DMS114 treated with DMSO at 0.1 percent for 48 hours (cell line): ENCODE data around the gene NUDT14.

Experiments used
- DNase-seq: peaks from one replicate; lab custom pipeline; 2025; ENCODE audit not compliant: unreplicated experiment; lab: John Stamatoyannopoulos, UW

Gene NUDT14

DNA sequence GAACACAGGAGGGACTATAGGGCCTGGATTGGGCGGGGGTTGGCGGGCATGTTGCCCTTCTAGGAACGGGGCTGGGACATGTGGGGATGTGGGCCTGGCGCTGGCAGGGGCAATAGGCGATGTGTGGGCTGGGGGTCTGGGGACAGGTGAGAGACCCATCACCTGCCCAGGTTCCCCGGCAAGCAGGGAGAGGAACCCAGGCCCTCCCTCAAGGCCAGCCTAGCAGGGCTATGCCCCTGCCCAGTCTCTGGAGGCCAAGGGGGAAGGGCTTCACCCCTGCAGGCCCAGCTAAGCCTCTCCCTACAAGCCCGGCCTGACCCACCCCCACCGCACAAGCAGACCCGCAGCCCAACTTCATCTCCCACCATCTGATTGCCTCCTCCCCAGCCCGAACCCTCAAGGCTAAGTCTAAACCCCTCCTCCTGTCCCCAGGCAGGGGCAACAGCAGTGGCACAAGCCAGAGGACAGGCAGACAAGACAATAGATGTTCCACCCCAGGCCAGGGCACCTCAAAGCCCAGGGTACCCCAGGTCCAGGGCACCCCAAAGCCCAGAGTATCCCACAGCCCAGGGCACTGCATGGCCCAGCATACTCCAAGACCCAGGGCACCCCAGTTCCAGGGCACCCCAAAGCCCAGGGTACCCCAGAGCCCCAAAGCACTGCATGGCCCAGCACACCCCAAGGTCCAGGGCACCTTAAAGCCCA, 19.0 kb downstream of the NUDT14 start:
- DNase-seq, result no peak

DNA sequence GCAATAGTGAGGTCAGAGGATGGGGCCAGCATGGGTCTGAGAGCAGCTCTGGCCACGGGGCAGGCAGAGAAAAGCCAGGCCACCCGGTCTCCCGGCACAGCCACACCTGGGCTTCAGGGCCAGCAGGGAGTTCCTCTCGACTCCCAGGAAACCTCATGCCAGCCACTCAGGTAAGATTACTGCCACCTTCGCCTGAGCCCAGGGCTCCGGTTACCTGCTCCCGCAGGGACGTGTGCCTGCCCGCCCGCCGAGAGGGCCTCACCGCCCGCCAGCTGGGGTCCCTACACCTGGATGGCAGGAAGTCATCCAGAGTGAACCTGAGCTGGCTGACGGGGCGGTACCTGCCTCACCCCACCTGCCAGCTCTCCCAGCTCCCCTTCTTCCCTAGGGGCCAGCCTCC, 19.8 kb downstream of the NUDT14 start:
- no peak for DNase-seq

DNA sequence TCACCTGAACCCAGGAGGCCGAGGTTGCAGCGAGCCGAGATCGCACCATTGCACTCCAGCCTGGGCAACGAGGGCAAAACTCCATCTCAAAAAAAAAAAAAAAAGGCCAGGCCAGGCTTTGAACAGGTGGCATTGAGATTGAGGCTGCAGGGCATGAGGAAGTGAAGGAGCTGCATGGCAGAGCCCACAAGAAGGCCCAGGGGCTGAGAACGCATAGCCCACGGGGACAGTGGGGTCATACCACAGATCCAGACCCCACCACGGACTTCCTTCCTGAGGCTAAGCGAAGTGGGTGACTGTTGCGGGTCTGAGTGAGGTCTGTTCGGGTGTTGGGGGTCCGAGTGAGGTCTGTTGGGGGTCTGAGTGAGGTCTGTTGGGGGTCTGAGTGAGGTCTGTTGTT, 20.3 kb downstream of the NUDT14 start:
- DNase-seq, result no peak

DNA sequence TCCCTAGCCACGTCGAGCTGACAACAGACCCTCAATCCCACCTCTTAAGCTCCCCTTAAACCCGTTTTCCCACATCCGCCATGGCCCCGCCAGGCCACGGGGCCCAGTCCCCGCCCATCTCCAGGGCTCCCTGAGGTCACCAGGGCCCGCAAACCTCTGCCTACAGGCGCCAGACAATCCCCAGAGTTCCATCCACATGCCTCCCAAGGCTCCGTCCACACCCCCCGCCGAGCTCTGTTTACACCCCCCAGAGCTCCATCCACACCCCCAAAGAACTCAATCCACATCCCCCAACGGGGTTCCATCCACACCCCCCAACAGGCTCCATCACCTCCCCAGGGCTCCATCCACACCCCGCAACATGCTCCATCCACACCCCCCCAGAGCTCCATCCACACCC, 21.8 kb downstream of the NUDT14 start:
- no peak for DNase-seq

DNA sequence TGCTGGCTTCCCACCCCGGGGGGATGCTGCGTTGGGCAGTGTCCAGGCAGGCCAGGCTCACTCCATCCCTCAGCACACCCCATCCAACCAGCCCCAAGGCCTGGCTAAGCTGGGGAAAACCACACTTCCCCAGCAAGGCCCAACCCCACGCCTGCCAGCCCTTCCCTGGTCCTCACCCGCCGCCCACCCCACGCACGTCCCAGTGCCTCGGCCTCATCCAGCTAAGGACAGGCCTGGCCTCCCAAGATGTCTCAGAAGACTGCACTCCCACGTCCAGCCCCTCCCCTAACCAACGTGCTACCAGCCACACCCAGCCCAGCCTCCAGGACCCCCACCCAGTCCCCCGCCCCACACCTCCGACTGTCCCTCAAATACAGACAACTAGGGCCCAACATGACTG, 22.3 kb downstream of the NUDT14 start:
- DNase-seq, result no peak

DNA sequence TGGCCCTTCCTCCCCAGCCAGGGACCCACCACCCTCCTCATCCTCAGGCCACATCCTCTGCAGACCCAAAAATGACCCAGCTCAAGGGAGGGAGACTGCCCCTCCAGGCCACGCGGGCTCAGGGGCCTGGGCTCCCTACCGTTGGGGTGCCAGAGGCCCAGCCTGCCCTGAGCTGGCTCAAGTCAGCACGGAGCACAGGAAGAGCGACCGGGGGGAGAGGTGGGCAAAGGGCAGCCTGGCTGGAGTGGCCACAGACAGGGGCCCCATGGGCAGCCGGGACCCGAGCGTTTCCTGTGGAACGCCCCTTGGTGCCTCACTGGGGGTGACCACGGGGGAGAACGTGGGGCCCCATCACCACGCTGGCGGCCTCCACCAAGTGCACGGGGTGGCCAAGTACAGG, 23.2 kb downstream of the NUDT14 start:
- no peak for DNase-seq

DNA sequence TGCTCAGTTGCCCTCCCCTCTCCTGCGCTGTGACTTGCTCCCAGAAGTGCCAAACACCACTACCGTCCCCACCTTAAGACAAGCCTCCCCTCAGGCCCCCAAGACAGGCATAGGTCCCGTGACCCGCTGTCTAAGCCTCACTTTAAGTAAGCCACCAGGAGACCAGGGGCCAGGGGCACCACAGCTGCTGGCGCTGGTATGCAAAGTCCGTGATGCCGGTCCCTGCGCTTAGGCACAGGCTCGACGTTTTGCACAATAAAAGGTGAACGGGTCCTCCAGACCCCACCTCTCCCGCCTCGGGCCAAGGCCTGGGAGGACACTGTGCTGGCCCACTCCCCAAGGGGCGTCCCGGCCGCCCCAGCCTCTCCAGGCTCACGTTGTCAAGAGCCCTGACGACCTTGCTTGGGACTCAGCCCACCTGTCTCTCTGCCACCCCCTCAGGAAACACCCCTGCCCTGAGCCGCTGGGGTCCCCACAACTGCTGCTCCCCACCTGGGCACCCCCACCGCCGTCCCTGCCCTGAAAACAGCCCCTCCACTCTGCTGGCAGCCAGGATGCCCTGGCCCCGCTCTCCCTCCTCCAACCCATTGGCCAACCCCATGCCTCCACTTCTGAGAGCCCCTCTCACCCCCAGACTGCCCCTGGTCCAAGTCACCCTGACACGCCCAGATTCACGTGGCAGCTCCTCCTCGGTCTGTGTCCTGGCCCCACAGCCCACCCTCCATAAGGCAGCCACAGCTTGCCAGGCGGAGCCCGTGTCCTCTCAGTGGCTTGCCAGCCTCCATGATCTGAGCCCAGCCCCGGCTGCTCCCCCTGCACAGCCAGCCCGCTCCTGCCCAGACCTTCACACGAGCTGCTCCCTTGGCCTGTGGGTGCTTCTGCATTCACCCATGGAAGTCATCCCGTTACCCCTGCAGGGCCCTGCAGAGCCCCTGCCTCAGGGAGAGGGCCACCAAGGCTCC, 24.4 kb downstream of the NUDT14 start:
- no peak for DNase-seq

DNA sequence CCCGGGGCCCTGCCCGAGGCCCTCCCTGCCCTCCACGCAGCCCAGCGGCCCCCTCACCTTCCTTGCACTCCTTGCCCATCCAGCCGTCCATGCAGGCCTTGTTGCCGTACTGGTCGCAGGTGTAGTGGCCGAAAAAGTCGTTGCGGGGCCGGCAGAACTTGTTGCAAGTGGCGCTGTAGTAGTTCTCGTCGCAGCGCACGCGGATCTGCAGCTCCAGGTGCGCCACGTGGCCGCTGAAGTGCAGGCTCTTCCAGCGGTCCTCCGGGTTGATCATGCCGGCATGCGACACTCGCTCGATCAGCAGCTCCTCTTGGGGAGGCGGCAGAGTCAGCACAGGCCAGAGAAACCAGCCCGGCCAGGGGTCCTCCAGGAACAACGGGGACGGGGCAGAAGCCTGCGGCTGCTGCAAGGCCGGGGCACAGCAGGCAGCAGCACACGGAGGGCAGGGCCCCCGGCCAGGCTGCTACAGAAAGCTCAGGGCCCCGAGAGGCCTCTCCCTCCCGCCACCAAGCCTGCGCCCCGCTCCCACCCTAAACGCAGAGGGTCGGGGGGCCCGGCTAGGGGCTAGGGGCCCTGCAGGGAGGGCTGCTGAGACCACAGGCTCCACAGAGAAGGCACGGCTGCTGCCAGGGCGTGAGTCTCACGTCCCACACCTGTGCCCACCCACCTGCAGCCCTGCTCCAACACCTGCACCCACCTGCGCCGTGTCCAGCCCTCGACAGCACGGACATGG, 25.3 kb downstream of the NUDT14 start:
- DNase-seq, result no peak

DNA sequence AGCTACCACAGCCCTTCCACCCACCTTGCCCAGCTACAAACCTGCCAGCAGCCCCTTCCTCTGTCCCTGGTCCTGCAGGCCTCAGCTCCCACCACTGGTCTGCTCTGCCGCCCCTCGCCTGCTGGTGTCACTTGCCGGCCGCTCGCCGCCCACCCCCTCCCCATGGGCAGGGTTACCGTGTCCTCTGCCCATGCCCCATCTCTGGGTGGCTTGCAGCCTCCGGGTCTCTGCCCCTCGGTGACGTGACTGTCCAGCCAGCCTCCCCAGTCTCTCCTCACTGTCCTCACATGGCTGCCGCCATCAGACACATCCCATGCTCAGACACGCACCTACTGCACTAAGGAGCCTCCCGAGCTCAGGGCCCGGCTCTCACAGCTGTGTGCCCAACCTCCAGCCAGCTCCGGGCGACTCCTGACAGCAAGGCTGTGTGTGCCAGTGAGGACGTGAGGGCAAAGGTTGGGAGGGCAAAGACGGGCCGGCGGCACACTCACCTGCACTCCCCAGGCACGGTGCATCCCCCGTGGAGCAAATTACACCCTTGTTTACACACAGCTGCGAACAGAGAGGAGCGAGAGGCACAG, 26.0 kb downstream of the NUDT14 start:
- no peak for DNase-seq

DNA sequence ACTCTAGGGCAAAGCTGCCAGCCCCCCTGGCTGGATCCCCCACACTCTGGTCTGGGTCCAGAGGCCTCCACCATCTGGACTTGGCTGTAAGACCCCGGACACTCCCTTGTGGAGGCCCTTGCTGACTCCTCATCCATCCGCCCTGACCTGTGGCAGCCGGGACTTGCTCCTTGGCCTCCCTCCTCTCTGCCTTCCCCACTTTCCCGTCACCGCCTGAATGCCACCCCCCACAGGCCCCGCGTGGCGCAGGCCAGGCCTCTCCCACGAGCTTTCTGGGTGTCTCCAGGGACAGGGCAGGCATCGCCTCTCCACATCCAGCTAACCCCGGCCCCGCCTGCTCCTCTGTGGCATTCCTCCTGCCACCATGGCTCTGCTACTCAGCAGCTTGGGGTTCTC, 26.6 kb downstream of the NUDT14 start:
- no peak for DNase-seq

DNA sequence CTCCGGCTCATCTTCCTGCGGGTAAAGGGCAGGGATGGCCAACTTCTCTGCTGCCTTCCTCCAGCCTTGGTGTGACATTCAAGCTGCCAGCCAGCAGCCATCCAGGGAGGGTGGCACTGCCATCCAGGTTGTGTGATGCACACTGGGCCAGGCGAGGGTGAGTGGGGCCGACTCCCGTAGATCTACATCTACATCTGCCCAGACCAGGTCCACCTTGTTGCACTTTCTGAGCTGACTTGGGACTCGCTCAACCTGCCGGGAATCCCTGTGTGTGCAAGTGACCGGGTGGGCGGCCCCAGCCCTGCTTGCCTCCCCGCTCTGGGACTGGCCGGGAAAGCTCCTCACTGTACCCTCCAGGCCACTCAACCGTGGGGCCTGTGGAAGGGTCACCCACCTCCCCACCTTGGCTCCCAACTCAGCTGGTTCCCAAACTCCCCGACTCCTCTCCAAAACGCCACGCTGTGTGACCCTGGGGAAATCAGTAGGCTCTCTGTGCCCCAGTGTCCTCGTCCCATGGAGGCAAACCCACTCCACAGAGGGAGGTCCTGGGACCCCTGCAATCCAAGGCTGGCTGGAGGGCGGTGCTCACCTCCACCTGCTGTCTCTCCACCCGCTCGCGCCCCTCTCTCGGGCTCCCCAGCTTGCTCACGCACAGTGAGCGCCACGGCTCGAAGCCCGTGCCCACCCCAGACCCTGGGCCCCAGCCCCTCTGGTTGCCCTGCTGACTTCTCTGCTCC, 27.2 kb downstream of the NUDT14 start:
- no peak for DNase-seq

DNA sequence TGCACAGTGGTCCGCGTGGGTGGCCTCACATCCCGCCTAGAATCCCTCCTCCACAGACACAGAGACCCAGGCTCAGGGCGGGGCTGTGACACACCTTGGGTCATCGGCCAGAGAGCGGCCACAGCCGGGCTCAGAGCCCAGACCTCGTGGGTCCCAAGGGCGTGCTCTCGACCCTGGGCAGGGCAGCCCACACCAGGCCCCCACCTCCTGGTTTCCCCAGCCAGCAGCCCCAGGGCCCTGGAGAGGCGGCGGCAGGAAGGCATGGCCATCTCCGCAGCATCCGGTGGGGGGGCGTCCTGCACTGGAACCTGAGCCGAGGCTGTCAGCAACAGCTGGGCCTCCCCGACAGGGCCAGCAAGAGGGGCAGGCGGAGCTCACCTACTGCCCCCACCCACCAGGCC, 27.8 kb downstream of the NUDT14 start:
- DNase-seq, result no peak

DNA sequence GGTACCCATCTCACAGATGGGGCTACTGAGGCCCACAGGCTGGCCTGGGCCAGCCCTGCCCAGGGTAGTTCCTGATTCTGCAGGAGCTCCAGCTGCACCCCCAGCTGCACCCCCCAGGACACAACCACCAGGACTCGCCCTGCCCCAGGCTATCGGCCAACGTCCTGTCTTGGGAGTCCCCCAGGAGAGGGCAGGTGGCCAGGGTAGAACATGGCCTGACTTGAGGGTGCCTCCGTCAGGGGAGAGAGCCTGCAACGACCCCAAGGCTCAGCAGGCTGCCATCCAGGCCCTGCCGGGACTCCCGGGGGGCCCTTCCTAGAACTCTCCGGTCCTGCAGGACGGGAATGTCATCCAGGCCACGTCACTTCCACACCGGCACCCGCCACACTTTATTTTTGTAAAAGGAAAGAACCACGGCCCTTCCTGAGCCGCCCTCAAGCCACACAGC, 28.3 kb downstream of the NUDT14 start:
- no peak for DNase-seq

DNA sequence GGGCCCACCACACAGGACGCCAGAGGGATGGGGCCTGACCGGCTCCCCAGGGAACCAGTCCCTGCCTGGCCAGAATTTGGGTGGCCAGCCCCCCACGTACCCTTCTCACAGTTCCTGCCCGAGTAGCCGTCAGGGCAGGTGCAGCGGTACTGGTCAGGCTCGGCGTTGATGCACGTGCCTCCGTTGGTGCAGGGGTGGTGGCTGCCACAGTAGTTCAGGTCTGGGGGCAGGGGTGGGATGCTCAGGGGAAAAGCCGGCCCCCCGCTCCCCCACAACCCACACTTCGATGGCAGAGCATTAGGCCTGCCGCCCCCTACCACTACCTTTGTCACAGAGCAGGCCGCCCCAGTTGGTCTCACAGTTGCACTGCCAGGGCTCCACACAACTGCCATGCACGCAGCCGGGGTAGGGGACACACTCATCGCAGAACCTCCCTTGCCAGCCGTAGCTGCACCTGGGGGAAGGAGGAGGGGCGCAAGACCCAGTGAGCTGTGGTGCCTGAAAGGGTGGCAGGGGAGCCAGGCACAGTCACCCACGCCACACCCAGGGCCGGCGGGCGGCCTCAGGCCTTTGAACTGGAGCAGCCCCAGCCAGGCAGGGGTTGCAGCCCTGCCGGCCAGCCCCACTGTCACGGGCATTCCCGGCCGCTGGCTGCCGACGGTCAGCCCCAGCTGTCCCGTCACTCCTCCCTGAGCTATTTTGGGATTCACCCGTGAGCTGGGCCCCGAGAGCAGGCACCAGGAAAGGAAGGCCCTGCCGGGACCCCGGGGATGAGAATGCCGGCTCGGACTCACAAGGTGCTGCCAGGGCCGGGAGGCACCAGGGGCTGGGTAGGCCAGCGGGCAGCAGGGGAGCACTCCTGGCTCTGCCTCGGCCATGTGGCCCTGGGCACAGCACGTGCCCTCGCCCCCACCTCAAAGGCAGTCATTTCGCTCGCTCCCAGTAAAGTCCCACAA, 29.0 kb downstream of the NUDT14 start:
- no peak for DNase-seq

DNA sequence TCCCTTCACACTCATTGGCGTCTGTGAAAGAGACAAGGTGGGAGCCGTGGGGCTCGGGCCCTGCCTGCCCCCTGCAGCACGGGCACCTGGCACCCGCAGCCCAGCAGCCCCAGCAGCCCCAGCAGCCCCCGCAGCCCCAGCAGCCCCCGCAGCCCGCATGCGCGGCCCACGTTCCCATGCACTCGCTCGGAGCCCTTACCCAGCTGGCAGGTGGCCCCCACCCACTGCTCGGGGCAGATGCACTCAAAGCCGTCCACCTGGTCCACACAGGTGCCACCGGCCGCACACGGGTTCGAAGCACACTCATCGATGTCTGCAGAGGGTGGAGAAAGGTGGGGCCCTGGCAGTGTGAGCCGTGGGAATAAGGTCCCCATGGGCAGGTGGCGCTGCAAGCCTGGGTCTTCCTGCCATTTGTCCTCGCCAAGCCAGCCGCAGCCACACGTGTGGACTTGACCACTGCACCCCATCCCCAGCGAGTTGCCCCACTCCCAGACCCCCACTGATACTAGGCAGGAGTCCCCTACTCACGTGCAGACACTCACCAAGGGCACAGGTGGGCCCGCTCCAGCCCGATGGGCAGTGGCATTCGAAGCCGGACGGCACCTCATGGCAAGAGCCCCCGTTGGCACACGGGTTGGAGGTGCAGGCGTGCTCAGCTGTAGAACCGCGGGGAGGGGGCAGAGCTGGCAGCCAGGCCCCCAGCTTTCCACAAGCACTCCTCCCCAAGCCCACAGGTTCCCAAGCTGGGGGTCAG, 29.9 kb downstream of the NUDT14 start:
- no peak for DNase-seq

DNA sequence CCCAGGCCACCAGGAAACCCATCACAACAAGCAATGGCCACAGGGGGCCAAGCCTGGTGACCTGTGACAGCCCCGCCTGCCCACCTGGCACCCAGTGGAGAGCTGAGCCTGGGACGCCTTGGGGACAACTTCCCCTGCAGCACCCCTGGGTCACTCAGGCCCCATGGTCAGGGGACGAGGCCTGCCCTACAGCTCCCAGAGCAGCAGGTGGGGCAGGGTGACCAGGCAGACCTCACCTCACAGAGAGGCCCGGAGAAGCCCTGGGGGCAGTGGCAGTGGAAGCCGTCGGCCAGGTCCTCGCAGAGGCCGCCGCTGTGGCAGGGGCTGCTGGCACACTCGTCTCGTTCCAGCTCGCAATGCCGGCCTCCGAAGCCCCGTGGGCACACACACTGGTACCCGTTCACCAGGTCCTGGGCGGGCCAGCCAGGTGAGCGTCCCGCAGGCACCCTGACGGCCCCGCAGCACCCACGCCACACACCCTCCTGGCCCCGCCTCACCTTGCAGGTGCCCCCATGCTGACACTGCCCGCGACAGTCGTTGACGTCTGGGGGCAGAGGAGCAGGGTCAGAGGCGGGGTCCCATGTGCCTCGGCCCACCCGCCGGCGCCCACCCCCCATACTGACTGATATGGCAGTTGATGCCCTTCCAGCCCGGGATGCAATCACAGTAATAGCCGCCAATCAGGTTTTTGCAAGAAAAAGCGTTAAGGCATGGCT, 30.6 kb downstream of the NUDT14 start:
- no peak for DNase-seq

DNA sequence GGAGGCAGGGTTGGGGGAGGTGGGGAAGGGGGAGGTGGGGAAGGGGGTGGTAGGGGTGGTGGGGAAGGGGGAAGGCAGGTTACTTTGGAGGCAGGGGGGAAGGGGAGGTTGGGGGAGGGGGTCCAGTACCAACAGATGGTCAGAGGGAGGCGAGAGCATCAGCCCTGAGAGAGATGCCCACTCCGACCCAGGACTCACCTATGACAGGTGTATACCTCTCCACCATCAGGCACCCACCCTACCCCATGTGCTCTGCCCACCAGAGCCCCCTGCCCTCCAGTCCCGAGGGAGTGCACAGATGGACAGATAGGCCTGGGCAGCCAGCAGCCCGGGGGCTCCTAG, 31.1 kb downstream of the NUDT14 start:
- DNase-seq, result no peak

DNA sequence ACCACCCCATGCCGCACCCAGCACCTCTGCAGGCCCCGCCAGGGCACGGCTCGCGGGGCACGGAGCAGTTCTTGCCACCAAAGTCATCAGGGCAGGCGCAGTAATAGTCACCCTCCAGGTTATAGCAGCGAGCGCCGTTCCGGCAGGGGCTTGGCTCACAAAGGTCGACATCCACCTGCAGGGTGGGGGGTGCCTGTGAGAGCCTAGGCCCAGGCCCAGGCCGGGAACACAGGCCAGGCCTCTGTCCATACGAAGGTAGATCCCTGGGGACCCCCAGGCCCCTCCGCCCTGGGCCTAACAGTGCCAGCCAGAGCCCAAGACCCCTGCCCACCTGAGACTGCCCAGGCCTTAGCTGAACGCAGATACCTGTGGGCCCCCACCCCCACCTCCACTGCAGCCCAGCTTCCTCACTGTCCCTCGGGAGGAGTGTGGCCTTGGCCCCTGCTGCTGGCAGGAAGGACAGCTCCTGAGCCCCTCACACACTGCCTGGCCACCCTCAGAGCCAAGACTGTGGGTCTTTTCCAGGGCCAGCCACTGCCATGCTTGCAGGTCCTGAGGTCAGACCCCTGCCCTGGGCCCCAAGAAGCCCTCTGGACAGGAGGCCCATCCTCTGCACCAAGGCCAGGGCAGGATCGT, 31.8 kb downstream of the NUDT14 start:
- no peak for DNase-seq
